Astrocyte (in vitro differentiated cells and primary cell): ENCODE measurements around the gene LRRC3.

Experiments used
- EZH2 ChIP-seq: IDR thresholded peaks from 2 replicates; pipeline ENCODE4 v1.6.1; 2012; ENCODE audit warnings: mild to moderate bottlenecking, low read length, inconsistent platforms; ENCODE audit not compliant: insufficient read depth
- TF ChIP-seq, protein P1 (sequence below): IDR thresholded peaks from 2 replicates; pipeline ENCODE4 v1.5.1; 2011; ENCODE audit warnings: low read depth, mild to moderate bottlenecking, inconsistent platforms, low read length, moderate library complexity; ENCODE audit not compliant: insufficient read depth

DNA sequence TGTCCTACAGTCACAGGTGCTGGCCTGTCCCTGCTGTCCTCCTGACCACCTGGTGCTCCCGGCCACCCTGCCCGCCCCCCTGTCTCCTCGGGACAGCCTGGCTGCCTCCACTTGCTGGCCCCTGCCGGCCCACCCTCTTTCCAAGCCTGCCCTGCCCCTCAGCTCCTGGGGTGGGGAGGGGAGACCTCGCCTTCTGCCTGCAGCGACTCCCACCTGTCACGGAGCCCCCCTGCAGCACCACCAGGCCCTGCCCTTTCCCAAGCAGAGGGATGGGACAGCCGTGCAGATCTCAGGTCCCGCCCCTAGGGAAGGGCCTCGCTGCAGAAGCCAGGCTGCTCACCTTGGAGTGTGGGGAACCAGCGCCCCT lies 7.5 kb downstream of the LRRC3 start:
- TF ChIP-seq, protein P1, sequence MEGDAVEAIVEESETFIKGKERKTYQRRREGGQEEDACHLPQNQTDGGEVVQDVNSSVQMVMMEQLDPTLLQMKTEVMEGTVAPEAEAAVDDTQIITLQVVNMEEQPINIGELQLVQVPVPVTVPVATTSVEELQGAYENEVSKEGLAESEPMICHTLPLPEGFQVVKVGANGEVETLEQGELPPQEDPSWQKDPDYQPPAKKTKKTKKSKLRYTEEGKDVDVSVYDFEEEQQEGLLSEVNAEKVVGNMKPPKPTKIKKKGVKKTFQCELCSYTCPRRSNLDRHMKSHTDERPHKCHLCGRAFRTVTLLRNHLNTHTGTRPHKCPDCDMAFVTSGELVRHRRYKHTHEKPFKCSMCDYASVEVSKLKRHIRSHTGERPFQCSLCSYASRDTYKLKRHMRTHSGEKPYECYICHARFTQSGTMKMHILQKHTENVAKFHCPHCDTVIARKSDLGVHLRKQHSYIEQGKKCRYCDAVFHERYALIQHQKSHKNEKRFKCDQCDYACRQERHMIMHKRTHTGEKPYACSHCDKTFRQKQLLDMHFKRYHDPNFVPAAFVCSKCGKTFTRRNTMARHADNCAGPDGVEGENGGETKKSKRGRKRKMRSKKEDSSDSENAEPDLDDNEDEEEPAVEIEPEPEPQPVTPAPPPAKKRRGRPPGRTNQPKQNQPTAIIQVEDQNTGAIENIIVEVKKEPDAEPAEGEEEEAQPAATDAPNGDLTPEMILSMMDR = no peak
- no peak for TF ChIP-seq EZH2
